Mononuclear cell (primary cell): ENCODE measurements around the gene LCE4A. TPM values are rescaled to one million over a fixed set of nuclear protein-coding genes. Genes with fewer than 3 reads are reported as not detected.
"Not testable (repeated sequence)": the region's sequence is repeated elsewhere in the genome, so short reads cannot be mapped to it uniquely, and the experiment has no call there.

ENCODE experiments used
- H3K27me3 ChIP-seq: 2 replicates; pipeline ENCODE4 v1.6.0; 2011; ENCODE audit warnings: low read length, control low read depth; ENCODE audit not compliant: insufficient read depth
- H3K4me1 ChIP-seq: 2 replicates; pipeline ENCODE4 v1.5.1; 2011; ENCODE audit warnings: mild to moderate bottlenecking, low read length, control low read depth; ENCODE audit not compliant: insufficient read depth
- H3K4me3 ChIP-seq: 2 replicates; pipeline ENCODE4 v1.5.1; 2011; ENCODE audit warnings: mild to moderate bottlenecking, low read length, moderate library complexity
- H3K9me3 ChIP-seq: 2 replicates; pipeline ENCODE4 v1.5.1; 2011; ENCODE audit warnings: low read depth, mild to moderate bottlenecking, control low read depth, low read length
- total RNA-seq: library from RNA; depleted of rRNA; stranded (reverse); fragments of >200 nt; gene quantifications from one replicate; pipeline ENCODE4 v1.2.3, GENCODE V29; 2012

LCE4A gene
- not detected for total RNA-seq

- Histone ChIP-seq H3K4me3 (no peak within 1 kb of the TSS), H3K4me1 (no peaks in the 10 kb centered on the region), H3K9me3 (peaks cover 6% of the 10 kb centered on the region), H3K27me3 (peaks cover 12% of the 10 kb centered on the region)
Measured at GRCh38 chr1:152707860-152708259, at the start of gene LCE4A. LCE4A (plus strand) TSS chr1:152708160; CDS start chr1:152709076, 916 bp downstream.

- Histone ChIP-seq H3K9me3 (no peaks in the 10 kb centered on the region), H3K4me3 (no peak overlapping the region), H3K4me1 (no peaks in the 10 kb centered on the region), H3K27me3 (no peaks in the 10 kb centered on the region)
Measured at GRCh38 chr1:152658649-152659048, 49.3 kb upstream of the LCE4A start.

GRCh38 chr1:152663098-152663497 lies 44.9 kb upstream of the LCE4A start, which contains the start of gene LCE2D:
LCE2D (plus strand) TSS chr1:152663380; CDS start chr1:152664106, 726 bp downstream.
- H3K27me3 ChIP-seq, result no peaks in the 10 kb centered on the region
- H3K9me3 ChIP-seq, result no peaks in the 10 kb centered on the region
- no peaks in the 10 kb centered on the region for H3K4me1 ChIP-seq
- no peak within 1 kb of the TSS for H3K4me3 ChIP-seq

GRCh38 chr1:152666171-152666570 lies 41.8 kb upstream of the LCE4A start:
- not testable (repeated sequence) for H3K9me3 ChIP-seq, H3K27me3 ChIP-seq, H3K4me1 ChIP-seq, H3K4me3 ChIP-seq

GRCh38 chr1:152667648-152668047 lies 40.3 kb upstream of the LCE4A start:
- Histone ChIP-seq H3K9me3 (no peaks in the 10 kb centered on the region), H3K27me3 (no peaks in the 10 kb centered on the region), H3K4me1 (no peaks in the 10 kb centered on the region), H3K4me3 (no peak overlapping the region)

- Histone ChIP-seq H3K4me1 (no peaks in the 10 kb centered on the region), H3K27me3 (no peaks in the 10 kb centered on the region), H3K4me3 (no peak overlapping the region), H3K9me3 (no peaks in the 10 kb centered on the region)
Measured at GRCh38 chr1:152673016-152673415, 34.9 kb upstream of the LCE4A start.

- not testable (repeated sequence) for H3K9me3 ChIP-seq, H3K4me1 ChIP-seq, H3K27me3 ChIP-seq, H3K4me3 ChIP-seq
Measured at GRCh38 chr1:152674983-152675382, 33.0 kb upstream of the LCE4A start, which contains the start of gene LCE2C. LCE2C (plus strand) TSS chr1:152675279; CDS start chr1:152676016, 737 bp downstream.

- peaks cover 2% of the 10 kb centered on the region for H3K27me3 ChIP-seq
- no peaks in the 10 kb centered on the region for H3K9me3 ChIP-seq
- no peak overlapping the region for H3K4me3 ChIP-seq
- H3K4me1 ChIP-seq, result no peaks in the 10 kb centered on the region
Measured at GRCh38 chr1:152679459-152679858, 28.5 kb upstream of the LCE4A start.

GRCh38 chr1:152681616-152682015 lies 26.3 kb upstream of the LCE4A start:
- Histone ChIP-seq H3K27me3 (peaks cover 2% of the 10 kb centered on the region), H3K4me1 (no peaks in the 10 kb centered on the region), H3K9me3 (no peaks in the 10 kb centered on the region), H3K4me3 (no peak overlapping the region)

- Histone ChIP-seq H3K4me1 (no peaks in the 10 kb centered on the region), H3K27me3 (peaks cover 2% of the 10 kb centered on the region), H3K9me3 (no peaks in the 10 kb centered on the region), H3K4me3 (no peak overlapping the region)
Measured at GRCh38 chr1:152683846-152684245, 24.1 kb upstream of the LCE4A start.

GRCh38 chr1:152685823-152686222 lies 22.1 kb upstream of the LCE4A start, which contains the start of gene LCE2B:
LCE2B (plus strand) TSS chr1:152686123; CDS start chr1:152686844, 721 bp downstream.
- H3K4me1 ChIP-seq, H3K27me3 ChIP-seq, H3K4me3 ChIP-seq, H3K9me3 ChIP-seq: not testable (repeated sequence)

- no peaks in the 10 kb centered on the region for H3K27me3 ChIP-seq
- H3K4me3 ChIP-seq, result no peak within 1 kb of the TSS
- H3K4me1 ChIP-seq, result no peaks in the 10 kb centered on the region
- no peaks in the 10 kb centered on the region for H3K9me3 ChIP-seq
Measured at GRCh38 chr1:152697701-152698600, 10.0 kb upstream of the LCE4A start, which contains the start of gene LCE2A. LCE2A (plus strand) TSS chr1:152698345; CDS start chr1:152698902, 557 bp downstream.

GRCh38 chr1:152699746-152700145 lies 8.2 kb upstream of the LCE4A start:
- H3K4me3 ChIP-seq, result no peak overlapping the region
- peaks cover 6% of the 10 kb centered on the region for H3K9me3 ChIP-seq
- H3K27me3 ChIP-seq, result no peaks in the 10 kb centered on the region
- no peaks in the 10 kb centered on the region for H3K4me1 ChIP-seq

- no peak overlapping the region for H3K4me3 ChIP-seq
- no peaks in the 10 kb centered on the region for H3K4me1 ChIP-seq
- H3K27me3 ChIP-seq, result no peaks in the 10 kb centered on the region
- peaks cover 6% of the 10 kb centered on the region for H3K9me3 ChIP-seq
Measured at GRCh38 chr1:152718238-152718637, 10.3 kb downstream of the LCE4A start.

- H3K9me3 ChIP-seq, result no peaks in the 10 kb centered on the region
- no peaks in the 10 kb centered on the region for H3K4me1 ChIP-seq
- no peak overlapping the region for H3K4me3 ChIP-seq
- no peaks in the 10 kb centered on the region for H3K27me3 ChIP-seq
Measured at GRCh38 chr1:152725261-152725660, 17.3 kb downstream of the LCE4A start.

GRCh38 chr1:152728986-152729385 lies 21.0 kb downstream of the LCE4A start:
- H3K27me3 ChIP-seq, result no peaks in the 10 kb centered on the region
- no peaks in the 10 kb centered on the region for H3K9me3 ChIP-seq
- H3K4me3 ChIP-seq, result no peak overlapping the region
- H3K4me1 ChIP-seq, result no peaks in the 10 kb centered on the region
